BJ (cell line): Measurements from ENCODE around the gene EPHB2. TPM values are rescaled to one million over a fixed set of nuclear protein-coding genes. Genes with fewer than 3 reads are reported as not detected.
"Not testable (repeated sequence)": the region's sequence is repeated elsewhere in the genome, so short reads cannot be mapped to it uniquely, and the experiment has no call there.

Source experiments
- CTCF ChIA-PET: fragments of 350-600 bp; formaldehyde crosslinking; extraction: SDS; loops from one replicate; lab custom pipeline; 2021; ENCODE audit warnings: antibody characterized with exemption, inconsistent platforms; lab: Yijun Ruan, JAX
- POLR2A ChIA-PET: fragments of 300-600 bp; sonication (Branson Sonifier 250); formaldehyde crosslinking; extraction: SDS; loops from one replicate; lab custom pipeline; 2021; ENCODE audit warnings: antibody characterized with exemption; lab: Charles Lee
- DNase-seq: peaks from one replicate; pipeline ENCODE4 v3.0.0-alpha.2; 2011; ENCODE audit warnings: low read depth
- H3K27me3 ChIP-seq: 2 replicates; pipeline ENCODE4 v1.6.0; 2011; ENCODE audit warnings: low read length; ENCODE audit not compliant: control insufficient read depth, insufficient read depth
- H3K36me3 ChIP-seq: 2 replicates; pipeline ENCODE4 v1.5.1; 2011; ENCODE audit warnings: low read length; ENCODE audit not compliant: control insufficient read depth, insufficient read depth
- H3K4me3 ChIP-seq: 2 replicates; pipeline ENCODE4 v1.5.1; 2011; ENCODE audit warnings: low read depth, mild to moderate bottlenecking, control low read depth, low read length
- polyA plus RNA-seq: library from polyadenylated mRNA; depleted of rRNA; stranded (reverse); fragments of >200 nt; gene quantifications from 2 replicates; pipeline ENCODE4 v1.2.3, GENCODE V29; 2011
- TF ChIP-seq, protein P1 (sequence below): IDR thresholded peaks from 2 replicates; pipeline ENCODE4 v1.5.1; 2011; ENCODE audit warnings: low read depth, mild to moderate bottlenecking, control low read depth, inconsistent platforms, low read length, moderate library complexity; ENCODE audit not compliant: insufficient read depth

The EPHB2 gene
- polyA plus RNA-seq, 1 experiment = 8.7 TPM

DNA sequence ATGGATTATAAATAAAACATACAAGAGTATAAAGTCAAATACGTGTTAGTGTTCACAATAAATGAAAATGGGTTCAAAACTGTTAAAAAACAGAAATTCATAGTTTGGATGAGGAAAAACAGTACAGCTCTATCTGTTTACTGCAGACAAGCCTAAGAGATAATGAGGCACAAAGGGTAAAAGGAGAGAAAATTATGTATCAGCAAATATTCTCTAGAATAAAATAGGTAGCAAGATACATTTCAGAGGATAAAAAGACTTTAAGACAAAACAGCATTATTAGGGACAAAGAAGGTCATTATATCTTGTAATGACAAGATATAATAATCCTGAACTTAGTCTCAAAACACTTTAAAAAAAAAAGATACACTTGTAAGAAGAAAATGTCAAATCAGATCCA is 123.1 kb downstream of the EPHB2 start:
- no peak for DNase-seq
- H3K4me3 ChIP-seq = no peak overlapping the region
- no peaks in the 10 kb centered on the region for H3K27me3 ChIP-seq
- ChIA-PET CTCF (interaction anchor here (0.6 to 0.8 kb wide), 2 partner anchors 28 to 1552 kb away, joined by 3 to 4 read pairs; no protein-coding TSS in a partner anchor), POLR2A (no interaction called here)
- TF ChIP-seq, protein P1, sequence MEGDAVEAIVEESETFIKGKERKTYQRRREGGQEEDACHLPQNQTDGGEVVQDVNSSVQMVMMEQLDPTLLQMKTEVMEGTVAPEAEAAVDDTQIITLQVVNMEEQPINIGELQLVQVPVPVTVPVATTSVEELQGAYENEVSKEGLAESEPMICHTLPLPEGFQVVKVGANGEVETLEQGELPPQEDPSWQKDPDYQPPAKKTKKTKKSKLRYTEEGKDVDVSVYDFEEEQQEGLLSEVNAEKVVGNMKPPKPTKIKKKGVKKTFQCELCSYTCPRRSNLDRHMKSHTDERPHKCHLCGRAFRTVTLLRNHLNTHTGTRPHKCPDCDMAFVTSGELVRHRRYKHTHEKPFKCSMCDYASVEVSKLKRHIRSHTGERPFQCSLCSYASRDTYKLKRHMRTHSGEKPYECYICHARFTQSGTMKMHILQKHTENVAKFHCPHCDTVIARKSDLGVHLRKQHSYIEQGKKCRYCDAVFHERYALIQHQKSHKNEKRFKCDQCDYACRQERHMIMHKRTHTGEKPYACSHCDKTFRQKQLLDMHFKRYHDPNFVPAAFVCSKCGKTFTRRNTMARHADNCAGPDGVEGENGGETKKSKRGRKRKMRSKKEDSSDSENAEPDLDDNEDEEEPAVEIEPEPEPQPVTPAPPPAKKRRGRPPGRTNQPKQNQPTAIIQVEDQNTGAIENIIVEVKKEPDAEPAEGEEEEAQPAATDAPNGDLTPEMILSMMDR = no peak
- no peaks in the 10 kb centered on the region for H3K36me3 ChIP-seq

- H3K4me3 ChIP-seq, H3K36me3 ChIP-seq, H3K27me3 ChIP-seq, DNase-seq, POLR2A ChIA-PET: not testable (repeated sequence)
- CTCF ChIA-PET = interaction anchor here (0.6 to 0.8 kb wide), 2 partner anchors 27 to 1552 kb away, joined by 3 to 4 read pairs; no protein-coding TSS in a partner anchor
Observed at GRCh38 chr1:22834420-22834819, 123.8 kb downstream of the EPHB2 start.

DNA sequence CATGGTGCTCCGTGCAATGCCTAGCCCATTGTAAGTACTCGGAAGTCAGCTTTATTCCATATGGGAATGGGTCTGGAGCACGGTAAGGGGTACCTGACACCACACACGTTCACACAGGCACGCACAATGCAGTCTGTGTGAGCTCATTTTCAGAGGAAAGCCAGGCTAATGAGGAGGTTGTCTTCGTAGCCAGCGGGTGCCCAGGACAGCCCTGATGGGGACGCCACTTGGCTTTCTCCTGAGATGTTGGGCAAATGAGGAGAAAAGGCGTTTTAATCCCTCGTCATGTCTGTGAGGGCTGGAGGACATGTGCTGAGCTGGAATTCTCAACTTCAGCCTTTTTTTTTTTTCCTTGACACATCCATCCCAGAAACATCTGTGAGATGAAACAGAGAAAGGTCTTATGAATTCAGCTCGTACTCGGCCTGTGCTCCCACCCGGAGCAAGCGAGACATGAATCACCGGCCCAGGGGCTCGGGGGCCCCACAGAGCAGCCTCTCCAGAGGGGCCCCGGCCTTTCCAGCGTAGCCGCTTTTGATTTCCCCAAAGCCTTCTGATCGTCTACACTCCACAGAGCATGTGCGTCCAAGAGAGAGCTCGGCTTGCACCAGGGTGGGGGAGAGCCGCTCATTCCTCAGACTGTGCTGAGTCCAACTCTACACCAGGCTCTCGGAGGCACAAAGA is 125.1 kb downstream of the EPHB2 start:
- H3K27me3 ChIP-seq = no peaks in the 10 kb centered on the region
- no peak for DNase-seq
- no peaks in the 10 kb centered on the region for H3K36me3 ChIP-seq
- TF ChIP-seq, protein P1 = no peak
- CTCF ChIA-PET = interaction anchor here (3.7 kb wide), 1 partner anchor 26 kb away, joined by 15 read pairs; no protein-coding TSS in a partner anchor
- POLR2A ChIA-PET = no interaction called here
- no peak overlapping the region for H3K4me3 ChIP-seq

DNA sequence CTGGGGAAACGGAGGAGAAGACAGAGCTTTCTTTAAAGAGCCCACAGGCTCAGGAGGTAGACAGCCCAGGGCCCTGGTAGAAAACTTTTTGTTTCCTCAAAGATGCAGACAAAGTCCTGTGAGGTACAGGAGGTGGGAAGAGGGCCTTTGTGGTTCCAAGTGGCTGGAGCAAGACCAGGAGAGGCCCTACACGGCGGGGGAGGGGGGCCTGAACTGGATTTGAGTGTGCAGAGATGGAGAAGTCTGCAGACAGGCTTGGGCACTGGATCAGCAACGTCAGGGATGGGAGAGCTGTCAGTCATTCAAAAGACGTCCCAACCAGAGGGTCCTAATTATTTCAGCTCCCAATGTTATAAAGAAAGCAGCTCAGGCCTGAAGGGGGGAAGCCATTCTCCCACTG is 126.2 kb downstream of the EPHB2 start:
- H3K36me3 ChIP-seq = no peaks in the 10 kb centered on the region
- CTCF ChIA-PET = interaction anchor here (1.6 to 3.7 kb wide), 2 partner anchors 9 to 25 kb away, joined by 3 to 15 read pairs; no protein-coding TSS in a partner anchor
- TF ChIP-seq, protein P1 = no peak
- DNase-seq = no peak
- POLR2A ChIA-PET = no interaction called here
- no peaks in the 10 kb centered on the region for H3K27me3 ChIP-seq
- no peak overlapping the region for H3K4me3 ChIP-seq

GRCh38 chr1:22837332-22837731 is 126.7 kb downstream of the EPHB2 start:
- Histone ChIP-seq H3K27me3 (no peaks in the 10 kb centered on the region), H3K4me3 (no peak overlapping the region), H3K36me3 (no peaks in the 10 kb centered on the region)
- TF ChIP-seq, protein P1 = no peak
- POLR2A ChIA-PET = no interaction called here
- CTCF ChIA-PET = interaction anchor here (1.6 to 3.7 kb wide), 2 partner anchors 9 to 24 kb away, joined by 3 to 15 read pairs; no protein-coding TSS in a partner anchor
- no peak for DNase-seq

GRCh38 chr1:22838965-22839364 is 128.3 kb downstream of the EPHB2 start:
- TF ChIP-seq, protein P1 = no peak
- no peak for DNase-seq
- Histone ChIP-seq H3K27me3 (no peaks in the 10 kb centered on the region), H3K36me3 (no peaks in the 10 kb centered on the region), H3K4me3 (no peak overlapping the region)
- ChIA-PET POLR2A (no interaction called here), CTCF (no interaction called here)
